Choroid plexus epithelial cell (primary cell): ENCODE measurements around the gene LAMC3.

Experiments
- DNase-seq: peaks from one replicate; pipeline ENCODE4 v3.0.0-alpha.2; 2010; ENCODE audit warnings: low read depth
- H3K4me3 ChIP-seq: 2 replicates; pipeline ENCODE4 v1.5.1; 2011; ENCODE audit warnings: low read depth, mild to moderate bottlenecking, control low read depth, low read length, moderate library complexity
- TF ChIP-seq, protein P1 (sequence below): conservative IDR thresholded peaks from 2 replicates; pipeline ENCODE4 v1.5.1; 2011; ENCODE audit warnings: low read depth, mild to moderate bottlenecking, control low read depth, inconsistent platforms, low read length, moderate library complexity

The LAMC3 gene

DNA sequence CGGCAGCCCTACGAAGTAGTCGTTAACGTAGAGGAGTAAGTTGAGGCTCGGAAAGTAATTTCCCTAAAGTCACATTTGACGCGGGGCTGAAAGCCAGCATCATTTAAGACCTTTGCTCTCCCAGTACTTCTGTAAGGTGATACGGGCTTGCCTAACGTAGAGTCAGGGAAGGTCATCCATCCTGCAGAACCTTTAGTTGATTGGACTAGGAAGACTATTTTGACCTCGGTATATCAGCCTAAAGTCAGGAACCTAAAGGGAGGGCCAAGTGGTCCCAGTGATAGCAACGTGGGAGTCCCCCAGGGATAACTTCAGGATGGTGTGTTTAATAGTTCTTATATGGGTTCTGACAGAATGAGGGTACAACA, 117.1 kb downstream of the LAMC3 start:
- H3K4me3 ChIP-seq = peak overlapping the region; percentile 97
- TF ChIP-seq, protein P1, sequence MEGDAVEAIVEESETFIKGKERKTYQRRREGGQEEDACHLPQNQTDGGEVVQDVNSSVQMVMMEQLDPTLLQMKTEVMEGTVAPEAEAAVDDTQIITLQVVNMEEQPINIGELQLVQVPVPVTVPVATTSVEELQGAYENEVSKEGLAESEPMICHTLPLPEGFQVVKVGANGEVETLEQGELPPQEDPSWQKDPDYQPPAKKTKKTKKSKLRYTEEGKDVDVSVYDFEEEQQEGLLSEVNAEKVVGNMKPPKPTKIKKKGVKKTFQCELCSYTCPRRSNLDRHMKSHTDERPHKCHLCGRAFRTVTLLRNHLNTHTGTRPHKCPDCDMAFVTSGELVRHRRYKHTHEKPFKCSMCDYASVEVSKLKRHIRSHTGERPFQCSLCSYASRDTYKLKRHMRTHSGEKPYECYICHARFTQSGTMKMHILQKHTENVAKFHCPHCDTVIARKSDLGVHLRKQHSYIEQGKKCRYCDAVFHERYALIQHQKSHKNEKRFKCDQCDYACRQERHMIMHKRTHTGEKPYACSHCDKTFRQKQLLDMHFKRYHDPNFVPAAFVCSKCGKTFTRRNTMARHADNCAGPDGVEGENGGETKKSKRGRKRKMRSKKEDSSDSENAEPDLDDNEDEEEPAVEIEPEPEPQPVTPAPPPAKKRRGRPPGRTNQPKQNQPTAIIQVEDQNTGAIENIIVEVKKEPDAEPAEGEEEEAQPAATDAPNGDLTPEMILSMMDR = no peak
- no peak for DNase-seq

DNA sequence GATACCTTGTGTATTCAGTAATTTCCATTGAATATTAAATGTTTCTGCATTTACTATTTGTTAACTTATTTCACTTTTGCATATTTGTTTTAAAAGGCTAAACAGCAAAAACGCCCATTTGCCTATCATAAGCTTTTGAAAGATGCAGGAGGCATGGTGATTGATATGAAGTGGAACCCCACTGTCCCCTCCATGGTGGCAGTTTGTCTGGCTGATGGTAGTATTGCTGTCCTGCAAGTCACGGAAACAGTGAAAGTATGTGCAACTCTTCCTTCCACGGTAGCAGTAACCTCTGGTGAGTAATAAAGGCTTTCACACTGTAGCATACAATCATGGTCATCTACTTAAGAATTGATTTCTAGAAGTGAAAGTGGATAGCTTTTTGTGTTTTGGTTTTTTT, 120.2 kb downstream of the LAMC3 start:
- H3K4me3 ChIP-seq = no peak overlapping the region
- TF ChIP-seq, protein P1 = no peak
- no peak for DNase-seq

DNA sequence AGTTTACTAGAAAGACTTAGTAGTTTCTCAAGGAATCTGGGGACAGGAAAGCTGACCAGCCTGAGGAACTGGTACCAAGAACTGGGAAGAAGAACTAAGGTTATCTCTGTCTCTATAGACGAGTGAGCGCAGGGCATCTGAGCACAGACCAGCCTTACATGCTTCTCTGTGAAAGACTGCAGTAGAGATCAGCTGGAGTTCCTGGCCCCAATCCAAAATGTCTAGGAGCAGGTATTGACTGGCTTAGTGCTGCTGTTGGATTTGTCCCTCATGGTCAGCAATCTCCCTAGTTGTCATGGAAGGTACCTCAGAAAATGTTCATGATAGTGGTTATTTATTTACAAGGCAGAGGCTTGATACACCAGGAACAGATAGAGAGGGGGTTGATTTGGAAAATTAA, 129.7 kb downstream of the LAMC3 start:
- DNase-seq = no peak
- TF ChIP-seq, protein P1 = no peak

DNA sequence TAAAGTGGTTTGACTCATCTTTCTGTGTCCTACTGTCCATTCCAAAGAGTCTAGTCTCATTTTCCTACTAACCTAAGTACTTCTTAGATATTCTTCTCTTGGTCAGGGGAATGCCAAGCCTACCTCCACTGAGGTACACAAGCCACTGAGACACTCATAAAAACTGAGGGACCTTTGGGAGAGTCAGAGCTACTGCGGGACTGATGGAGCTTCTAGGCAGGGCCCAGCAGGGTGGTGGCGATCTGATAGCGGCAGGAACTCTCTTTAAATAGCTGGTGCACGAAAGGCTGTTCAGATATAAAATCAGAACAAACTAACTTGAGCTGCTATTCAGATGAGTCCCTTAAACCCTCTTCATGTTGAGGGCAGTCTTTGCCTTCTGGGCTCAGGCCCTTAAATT, 131.1 kb downstream of the LAMC3 start:
- H3K4me3 ChIP-seq = no peak overlapping the region
- TF ChIP-seq, protein P1 = no peak
- no peak for DNase-seq

More for the DNA sequence above, 129.7 kb downstream of the LAMC3 start:
- no peak overlapping the region for H3K4me3 ChIP-seq

DNA sequence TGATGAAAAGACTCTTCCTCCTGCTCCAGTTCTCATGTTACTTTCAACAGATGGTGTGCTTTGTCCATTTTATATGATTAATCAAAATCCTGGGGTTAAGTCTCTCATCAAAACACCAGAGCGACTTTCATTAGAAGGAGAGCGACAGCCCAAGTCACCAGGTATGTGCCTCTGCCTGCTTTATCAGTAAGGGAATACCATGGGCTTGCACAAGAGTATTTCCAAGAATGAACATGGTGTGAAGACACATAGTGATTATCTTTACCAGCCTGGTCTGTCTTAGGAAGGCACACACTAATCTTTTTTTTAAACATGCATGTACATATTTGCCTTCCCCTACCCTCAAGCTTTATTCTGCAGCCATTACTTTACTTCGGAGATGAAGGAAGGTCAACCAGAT, 131.6 kb downstream of the LAMC3 start:
- TF ChIP-seq, protein P1 = no peak
- DNase-seq = no peak
- H3K4me3 ChIP-seq = no peak overlapping the region

DNA sequence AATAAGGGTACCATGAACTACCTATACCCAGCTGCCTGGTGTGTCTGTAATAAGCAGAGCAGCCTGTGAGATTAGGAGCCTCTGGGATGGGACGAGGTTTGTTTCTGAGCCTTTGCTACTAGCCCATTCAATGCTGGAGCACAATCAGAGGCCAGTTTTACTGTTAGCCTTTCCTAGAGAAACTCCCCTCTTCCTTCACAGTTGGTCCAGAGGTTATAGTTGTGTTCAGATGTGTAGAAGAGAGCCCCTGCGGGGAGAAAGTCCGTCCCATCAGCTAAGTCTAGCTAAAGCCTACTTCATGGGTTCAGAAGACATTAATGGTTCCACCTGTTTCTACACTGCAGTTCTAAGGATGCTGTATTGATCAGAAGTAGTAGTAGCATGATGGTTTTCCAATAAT, 133.2 kb downstream of the LAMC3 start:
- no peak overlapping the region for H3K4me3 ChIP-seq
- no peak for DNase-seq
- TF ChIP-seq, protein P1 = no peak
